CD4-positive, alpha-beta T cell treated with Interleukin-6 for 4 hours (primary cell): ENCODE measurements around the gene OXT.
"Not testable (repeated sequence)": the region's sequence is repeated elsewhere in the genome, so short reads cannot be mapped to it uniquely, and the experiment has no call there.

Experiments
- DNase-seq: peaks from one replicate; pipeline ENCODE4 v3.0.0-alpha.2; 2020; ENCODE audit warnings: mixed read lengths

The OXT gene

DNA sequence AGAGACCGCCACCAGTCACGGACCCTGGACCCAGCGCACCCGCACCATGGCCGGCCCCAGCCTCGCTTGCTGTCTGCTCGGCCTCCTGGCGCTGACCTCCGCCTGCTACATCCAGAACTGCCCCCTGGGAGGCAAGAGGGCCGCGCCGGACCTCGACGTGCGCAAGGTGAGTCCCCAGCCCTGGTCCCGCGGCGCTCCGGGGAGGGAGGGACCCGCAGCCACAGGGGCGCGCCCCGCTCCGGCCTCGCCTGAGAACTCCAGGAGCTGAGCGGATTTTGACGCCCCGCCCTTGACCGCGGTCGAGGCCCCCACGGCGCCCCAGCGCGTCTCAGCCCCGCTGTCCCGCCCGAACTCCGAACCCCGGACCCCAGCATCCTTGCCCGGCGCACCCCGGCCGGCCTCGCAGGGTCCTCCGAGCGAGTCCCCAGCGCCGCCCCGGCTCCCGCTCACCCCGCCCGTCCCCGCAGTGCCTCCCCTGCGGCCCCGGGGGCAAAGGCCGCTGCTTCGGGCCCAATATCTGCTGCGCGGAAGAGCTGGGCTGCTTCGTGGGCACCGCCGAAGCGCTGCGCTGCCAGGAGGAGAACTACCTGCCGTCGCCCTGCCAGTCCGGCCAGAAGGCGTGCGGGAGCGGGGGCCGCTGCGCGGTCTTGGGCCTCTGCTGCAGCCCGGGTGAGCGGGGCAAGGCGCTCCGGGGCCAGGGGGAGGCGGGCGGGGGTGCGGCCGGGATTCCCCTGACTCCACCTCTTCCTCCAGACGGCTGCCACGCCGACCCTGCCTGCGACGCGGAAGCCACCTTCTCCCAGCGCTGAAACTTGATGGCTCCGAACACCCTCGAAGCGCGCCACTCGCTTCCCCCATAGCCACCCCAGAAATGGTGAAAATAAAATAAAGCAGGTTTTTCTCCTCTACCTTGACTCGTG, at the start of gene OXT:
Gene OXT, plus strand, starts transcription at position 11 of the 920 bp plus-strand sequence. Its CDS starts 36 bp downstream, at position 47.
- DNase-seq, result peak; percentile 86

DNA sequence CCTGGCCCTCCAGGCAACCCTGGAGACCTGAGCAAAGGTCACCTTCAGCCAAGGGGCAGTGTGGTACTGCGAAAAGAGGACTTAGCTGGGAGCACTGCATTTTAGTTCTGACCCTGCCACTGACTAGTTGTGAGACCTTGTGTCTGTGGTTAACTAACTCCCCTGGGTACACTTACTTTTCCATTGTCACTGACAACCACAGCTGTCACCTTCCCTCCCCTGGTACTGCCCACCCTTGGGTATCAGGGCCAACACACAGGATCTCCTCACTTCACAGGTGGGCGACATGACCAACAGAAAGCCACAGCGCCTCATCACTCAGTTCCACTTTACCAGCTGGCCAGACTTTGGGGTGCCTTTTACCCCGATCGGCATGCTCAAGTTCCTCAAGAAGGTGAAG, 49.6 kb upstream of the OXT start:
- no peak for DNase-seq

DNA sequence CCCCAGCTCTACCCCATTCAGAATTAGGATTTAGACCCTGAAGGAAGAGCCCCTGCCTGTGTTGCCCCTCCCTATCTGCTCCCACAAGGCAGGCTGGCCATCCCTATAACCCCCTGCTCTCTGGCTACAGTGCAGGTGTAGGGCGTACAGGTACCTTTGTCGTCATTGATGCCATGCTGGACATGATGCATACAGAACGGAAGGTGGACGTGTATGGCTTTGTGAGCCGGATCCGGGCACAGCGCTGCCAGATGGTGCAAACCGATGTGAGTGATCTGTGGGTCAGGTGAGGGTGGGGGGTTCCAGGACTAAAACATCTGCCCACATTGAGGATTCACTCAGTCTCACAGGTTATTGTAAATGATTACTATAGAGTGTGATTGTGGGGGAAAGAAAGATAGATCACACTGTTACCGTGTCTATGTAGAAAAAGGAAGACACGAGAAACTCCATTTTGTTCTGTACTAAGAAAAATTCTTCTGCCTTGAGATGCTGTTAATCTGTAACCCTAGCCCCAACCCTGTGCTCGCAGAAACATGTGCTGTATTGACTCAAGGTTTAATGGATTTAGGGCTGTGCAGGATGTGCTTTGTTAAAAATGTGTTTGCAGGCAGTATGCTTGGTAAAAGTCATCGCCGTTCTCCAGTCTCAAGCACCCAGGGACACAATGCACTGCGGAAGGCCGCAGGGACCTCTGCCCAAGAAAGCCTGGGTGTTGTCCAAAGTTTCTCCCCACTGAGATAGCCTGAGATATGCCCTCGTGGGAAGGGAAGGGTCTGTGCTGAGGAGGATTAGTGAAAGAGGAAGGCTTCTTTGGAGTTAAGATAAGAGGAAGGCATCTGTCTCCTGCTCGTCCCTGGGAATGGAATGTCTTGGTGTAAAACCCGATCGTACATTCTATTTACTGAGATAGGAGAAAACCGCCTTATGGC, 48.6 kb upstream of the OXT start:
- DNase-seq, result not testable (repeated sequence)

DNA sequence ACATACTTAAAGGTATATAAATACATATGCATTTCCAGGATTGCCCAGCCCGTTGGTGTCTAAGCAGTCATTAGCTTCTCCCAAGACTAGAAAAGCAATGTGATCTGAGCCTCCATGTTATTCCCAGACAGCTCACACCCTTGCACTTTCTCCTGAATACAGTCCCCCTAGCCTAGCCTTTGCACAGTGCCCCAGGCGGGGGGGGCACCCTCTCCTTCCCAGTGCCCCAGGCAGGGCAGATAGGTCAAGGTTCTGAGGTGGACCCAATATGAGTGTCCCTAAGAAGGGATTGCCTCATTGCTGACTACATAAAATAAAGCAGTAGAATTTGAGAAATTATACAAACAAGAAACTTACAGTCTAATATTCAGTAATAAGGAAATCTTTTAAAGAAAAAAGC, 43.4 kb upstream of the OXT start:
- DNase-seq, result no peak

DNA sequence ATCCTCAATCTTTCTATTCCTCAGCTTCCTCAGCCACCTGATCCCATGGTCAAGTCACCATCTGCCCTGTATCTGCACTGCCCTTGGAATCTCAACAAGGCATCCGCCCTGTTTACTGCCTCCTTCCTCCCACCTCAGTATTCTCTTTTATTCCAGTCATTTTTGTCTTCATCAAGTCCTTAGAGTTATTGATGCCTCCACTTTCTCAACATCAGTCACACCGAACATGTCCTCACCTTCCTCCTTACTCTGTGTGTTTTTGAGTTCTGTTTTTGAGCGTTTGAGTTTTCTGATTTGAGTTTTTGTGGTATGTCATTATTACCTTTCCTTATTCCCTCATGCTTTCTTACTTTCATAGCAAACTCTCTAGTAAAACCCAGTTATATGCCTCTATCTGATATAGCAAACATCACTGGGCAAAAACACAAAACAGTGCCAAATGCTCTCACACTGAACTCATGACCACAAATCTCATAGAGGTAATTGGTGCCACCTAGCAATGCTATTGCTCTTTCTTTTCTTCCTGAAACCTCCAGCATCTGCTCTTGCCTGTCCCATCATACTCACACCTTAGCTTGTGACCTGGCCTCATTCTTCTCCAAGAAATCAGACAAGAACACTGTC, 39.8 kb upstream of the OXT start:
- DNase-seq, result no peak

DNA sequence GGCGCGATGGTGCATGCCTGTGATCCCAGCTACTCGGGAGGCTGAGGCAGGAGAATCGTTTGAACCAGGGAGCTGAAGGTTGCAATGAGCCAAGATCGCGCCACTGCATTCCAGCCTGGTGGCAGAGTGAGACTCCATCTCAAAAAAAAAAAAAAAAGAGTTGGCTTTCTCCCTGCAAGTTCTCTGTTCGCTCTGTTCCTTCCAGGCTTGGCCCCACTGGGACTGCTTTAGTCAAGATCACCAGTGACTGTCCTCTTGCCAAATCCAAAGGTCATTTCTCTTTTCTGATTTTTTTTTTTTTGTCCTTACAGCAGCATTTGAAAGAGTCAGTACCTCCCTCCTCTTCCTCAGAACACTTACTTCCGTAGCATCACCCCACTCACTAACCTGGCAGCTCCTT, 38.8 kb upstream of the OXT start:
- no peak for DNase-seq

DNA sequence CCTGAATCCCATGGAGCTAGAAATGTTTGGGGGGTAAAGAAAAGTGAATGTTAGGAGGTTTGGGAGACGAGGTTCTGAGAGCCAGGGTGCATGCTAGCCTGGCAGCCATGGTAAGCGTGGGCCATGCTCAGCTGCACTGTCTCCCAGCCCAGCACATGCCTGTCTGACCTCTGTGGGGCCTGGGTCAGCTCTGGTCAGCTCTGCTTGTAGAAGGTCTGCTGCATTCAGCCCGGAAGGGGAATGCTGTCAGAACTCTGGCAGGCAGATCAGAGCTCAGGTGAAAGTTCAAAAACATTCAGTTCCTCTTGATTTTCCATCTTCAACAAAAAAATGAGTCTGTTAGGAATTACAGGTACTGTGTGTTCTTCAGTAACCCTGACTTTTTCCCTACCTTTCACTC, 33.8 kb upstream of the OXT start:
- DNase-seq, result no peak

DNA sequence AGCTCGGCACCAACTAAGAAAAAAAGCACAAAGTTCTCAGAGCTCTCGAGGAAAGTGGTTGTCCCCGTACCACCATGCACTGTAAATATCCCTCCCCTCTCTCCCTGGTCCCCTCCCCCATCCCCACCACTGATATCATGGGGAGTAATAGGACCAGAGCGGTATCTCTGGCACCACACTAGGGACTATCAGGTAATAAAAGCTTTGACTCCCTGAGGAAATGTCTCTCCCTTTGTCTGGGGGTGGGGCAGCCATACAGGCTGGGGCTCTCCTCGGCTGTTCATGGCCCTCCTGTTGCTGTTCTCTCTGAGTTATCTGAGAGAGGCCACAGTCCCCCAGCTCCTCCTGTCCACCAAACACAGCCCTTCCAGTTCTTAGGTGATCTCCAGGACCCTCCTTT, 33.0 kb upstream of the OXT start:
- DNase-seq, result no peak

DNA sequence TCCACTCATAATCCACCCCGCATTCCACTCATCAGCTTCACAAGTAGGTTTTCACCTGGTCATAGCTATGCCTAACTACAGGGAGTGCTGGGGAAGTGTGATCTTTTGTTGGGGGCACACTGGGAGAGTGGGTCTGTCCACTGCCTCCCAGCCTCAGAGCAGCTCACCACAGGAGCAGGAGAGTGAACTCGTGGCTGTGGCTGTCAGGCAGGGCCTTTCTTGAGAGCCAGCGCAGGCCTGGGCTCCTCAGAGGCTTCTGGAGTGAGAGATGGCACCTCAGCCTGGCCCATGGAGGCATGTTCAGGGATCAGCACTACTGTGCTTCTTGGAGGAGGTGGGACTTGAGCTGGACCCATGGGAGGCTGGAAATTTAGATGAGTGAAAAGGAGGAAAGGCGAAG, 32.0 kb upstream of the OXT start:
- DNase-seq, result no peak

DNA sequence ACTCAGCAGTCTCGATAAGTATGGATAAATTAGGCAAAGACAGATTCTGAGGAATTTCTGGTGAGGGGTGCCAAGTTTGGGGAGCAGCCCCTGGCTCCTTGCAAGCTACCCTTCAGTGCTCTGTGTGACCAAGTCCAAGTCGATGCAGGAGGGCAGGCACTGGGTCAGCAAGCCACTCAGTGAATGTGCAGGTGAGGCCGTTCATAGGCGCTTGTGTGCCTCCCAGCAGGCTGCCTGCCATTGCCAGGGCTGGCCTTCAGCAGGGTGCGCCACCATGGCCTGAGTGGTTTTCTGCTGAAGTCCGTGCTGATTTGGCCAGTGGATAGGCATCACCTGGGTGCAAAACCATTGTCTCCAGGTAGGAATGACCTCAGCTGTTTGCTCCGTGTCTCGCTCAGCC, 31.3 kb upstream of the OXT start:
- DNase-seq, result no peak

DNA sequence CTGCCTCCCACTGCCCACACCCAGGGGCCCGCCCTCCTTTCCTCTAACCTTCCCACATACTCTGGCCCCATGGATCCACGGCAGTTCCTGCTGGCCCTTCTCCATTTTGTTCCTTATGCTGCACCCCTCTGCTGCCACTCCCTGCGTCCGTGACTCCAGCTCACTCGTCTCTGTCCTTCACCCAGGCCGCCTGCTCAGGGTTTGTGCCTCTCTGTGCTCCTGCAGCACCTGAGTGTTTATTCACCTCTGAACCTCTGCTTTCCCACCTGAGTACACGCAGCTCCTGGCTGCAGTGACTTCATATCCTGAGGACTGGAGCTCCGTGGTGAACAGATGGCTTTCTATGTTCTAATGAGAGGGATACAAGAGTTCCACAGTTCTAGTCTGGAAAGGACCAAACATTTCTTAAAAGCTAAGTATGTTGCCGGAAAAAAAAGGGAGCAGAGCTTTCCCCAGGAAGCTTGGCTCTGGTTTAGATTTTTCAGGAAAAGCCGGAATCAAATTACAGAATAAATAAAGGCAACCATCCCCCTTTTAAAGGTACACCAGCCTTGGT, 29.5 kb upstream of the OXT start:
- no peak for DNase-seq

DNA sequence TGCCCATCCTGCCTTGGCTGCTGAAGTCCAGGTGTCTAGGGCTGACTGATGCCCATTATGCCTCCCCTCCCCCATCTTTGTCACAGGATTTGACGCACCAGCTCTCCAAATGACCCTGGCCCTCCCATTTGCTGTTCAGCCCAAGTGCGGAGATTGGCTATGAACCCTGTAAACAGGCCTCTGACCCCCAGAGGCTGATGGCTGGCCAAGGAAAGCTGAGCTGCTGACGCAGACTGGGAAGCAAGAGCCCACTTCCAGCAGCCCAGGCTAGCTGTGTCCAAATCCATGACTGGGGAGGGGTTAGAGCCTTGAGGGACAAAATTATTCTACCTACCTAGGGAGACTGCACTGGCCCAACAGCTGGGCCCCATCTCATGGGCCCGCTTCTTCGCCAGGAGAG, 28.8 kb upstream of the OXT start:
- no peak for DNase-seq

DNA sequence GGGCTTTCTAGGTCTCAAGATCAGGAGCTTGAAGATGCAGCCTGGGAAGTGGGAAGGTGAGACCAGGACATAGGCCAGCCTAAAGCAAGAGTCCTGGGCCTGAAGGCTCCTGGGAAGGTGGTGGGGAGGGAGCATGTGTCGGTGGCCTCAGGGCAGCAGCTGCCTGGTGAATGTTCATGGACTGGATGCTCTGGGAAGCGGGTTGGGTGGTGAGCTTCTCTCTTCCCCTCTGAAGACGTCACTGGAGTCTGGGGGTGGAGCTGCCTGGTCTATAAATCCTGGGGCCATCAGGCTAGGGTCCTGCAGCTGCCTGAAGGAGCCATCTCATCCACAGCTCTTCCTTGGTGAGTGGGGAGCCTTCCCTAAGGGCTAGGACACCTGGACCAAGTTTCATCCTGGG, 28.1 kb upstream of the OXT start, which contains the start of gene GNRH2:
Gene GNRH2, plus strand, starts transcription at position 301 of the 400 bp plus-strand sequence. CDS start 793 bp downstream, outside the sequence.
- no peak for DNase-seq

DNA sequence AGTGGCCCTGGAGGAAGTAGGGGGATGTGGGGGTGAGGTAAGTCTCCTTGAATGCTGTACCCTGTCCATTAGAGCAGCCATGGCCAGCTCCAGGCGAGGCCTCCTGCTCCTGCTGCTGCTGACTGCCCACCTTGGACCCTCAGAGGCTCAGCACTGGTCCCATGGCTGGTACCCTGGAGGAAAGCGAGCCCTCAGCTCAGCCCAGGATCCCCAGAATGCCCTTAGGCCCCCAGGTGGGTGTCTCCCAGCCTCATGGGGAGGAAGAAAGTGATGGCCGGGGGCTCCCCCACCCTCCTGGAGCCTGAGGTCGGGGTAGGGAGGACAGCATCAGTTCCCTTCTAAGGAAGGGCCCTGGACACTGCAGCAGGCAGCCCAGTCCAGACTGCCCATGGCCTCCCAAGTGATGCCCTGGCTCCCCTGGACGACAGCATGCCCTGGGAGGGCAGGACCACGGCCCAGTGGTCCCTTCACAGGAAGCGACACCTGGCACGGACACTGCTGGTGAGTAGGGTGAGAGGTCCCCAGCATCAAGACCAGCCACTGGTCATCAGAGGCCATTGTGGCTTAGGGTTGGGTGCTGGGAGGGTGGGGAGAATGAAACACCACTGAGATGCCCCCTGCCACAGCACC, 27.0 kb upstream of the OXT start:
- no peak for DNase-seq

DNA sequence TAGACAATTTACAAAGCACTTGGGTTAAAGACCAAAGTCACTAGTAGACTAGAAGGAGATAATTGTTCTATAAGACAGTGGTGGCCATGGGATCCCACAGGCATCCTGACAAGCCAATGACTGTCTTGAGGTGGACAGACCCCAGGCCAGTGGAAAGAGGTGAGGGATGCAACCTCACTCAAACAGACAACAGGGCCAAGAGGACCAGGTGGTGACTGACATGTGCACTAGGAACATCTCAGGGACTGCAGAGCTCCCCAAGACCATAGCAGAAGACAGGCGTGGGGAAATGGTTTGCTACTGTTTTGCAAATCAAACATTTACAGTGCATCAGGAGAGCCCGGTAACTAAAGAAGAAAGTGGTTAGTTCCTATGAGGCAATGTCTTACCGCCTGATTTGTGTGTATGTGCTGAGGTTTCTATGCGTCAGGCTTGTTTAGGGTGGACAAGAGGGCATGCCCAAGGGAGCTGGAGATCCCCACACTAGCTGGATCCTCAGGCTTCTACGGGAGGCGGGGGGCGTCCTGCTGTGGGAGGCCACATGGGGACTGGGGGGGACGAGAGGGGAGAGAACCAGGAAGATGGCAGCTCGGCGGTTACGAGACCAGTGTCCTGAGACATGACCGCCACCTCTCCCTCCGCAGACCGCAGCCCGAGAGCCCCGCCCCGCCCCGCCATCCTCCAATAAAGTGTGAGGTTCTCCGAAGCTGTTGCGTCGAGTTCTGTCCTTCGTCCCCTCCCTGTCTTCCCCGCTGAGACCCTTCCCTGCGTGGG, 26.2 kb upstream of the OXT start:
- peak; percentile 61 for DNase-seq

DNA sequence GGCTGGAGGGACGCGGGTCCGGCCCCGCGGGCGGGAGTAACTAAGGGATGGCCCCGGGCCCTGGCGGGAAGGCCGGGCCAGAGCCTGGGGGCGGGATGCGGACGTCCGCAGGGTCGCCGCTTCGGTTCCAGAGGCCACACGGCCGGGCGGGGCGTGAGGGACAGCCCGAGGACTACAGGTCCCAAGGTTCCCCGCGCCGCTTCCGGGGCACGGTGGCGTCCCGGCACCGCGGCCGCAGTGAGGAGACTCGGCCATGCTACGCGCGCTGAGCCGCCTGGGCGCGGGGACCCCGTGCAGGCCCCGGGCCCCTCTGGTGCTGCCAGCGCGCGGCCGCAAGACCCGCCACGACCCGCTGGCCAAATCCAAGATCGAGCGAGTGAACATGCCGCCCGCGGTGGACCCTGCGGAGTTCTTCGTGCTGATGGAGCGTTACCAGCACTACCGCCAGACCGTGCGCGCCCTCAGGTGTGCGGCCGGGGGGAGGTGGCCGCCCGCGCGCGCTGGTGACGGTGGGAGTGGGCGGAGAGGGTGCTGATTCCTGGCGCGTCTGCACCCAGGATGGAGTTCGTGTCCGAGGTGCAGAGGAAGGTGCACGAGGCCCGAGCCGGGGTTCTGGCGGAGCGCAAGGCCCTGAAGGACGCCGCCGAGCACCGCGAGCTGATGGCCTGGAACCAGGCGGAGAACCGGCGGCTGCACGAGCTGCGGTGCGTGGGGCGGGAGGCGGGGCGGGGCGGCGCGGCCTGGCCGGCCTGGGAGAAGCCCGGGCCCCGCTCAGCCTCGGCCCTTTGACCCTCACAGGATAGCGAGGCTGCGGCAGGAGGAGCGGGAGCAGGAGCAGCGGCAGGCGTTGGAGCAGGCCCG, 25.4 kb upstream of the OXT start, which contains the start of gene MRPS26:
Gene MRPS26, plus strand, starts transcription at position 237 of the 861 bp plus-strand sequence. Its CDS starts 17 bp downstream, at position 254.
- DNase-seq, result peak; percentile 85

DNA sequence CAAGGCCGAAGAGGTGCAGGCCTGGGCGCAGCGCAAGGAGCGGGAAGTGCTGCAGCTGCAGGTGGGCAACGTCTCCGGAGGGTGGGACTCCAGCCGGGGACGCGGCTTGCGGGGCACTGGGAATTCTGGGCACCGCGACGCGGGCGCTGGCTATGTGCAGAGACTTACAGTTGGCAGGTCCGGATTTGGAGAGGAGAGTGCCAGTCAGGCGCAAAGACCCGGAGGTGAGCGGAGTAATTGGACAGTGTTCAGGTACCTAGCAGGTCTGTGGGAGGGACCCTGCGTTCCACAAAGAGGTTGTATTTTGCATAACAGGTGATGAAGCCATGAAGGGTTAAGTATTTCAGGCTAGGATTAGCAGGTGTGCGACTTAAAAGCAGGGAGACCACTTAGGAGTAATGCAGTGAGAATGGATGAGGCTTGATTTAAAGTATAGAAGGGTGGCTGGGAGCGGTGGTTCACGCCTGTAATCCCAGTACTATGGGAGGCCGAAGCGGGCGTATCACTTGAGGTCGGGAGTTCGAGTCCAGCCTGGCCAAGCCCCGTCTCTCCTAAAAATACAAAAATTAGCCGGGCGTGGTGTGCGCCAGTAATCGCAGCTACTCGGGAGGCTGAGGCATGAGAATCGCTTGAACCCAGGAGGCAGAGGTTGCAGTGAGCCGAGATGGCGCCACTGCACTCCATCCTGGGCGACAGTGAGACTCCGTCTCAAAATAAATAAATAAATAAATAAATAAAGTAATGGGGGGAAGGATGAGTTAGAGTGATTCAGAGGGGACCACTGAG, 24.6 kb upstream of the OXT start:
- DNase-seq, result no peak

DNA sequence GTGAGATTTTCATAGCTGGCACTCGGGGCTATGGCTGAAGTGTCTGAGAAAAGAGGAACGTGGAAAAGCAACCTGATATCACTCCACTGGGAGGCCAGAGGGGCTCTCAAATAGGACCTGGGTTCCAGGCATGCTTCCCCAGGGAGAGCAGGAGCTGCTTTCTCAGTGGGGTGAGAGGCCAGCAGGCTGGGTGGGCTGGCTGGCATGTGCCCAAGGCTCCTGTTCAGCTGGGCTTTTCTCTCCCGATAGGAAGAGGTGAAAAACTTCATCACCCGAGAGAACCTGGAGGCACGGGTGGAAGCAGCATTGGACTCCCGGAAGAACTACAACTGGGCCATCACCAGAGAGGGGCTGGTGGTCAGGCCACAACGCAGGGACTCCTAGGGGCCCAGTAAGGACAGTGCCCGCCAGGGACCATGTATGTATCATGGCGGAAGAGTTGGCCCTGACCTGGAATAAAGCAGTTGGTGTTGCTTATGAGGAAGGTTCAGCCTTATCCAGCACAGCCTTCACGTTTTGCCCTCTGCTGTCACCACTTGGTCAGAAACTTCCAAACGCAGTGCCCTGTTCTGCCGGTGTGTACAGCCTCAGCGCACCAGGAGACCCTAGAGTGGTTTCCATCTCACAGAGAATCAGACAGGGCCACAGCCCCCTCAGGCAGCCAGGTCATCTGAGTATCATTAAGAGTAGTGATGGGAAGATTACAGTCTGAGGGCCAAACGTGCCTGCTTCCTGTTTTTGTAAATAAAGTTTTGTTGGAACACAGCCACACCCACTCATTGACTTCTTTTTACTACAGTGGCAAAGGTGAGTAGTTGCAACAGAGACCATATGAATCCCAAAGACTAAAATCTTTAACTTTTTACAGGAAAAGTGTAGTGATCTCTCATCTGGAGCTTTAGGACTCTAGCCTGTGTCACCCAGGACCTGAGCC, 23.7 kb upstream of the OXT start:
- no peak for DNase-seq
